Medulla oblongata (tissue), 1 donor: ENCODE measurements around the gene EWSR1.

Experiments
- DNase-seq: peaks from one replicate; pipeline ENCODE4 v3.0.0-alpha.2; 2015; ENCODE audit errors: extremely low spot score

The EWSR1 gene

GRCh38 chr22:29251265-29251664 lies 16.8 kb upstream of the EWSR1 start:
- no peak for DNase-seq

DNA sequence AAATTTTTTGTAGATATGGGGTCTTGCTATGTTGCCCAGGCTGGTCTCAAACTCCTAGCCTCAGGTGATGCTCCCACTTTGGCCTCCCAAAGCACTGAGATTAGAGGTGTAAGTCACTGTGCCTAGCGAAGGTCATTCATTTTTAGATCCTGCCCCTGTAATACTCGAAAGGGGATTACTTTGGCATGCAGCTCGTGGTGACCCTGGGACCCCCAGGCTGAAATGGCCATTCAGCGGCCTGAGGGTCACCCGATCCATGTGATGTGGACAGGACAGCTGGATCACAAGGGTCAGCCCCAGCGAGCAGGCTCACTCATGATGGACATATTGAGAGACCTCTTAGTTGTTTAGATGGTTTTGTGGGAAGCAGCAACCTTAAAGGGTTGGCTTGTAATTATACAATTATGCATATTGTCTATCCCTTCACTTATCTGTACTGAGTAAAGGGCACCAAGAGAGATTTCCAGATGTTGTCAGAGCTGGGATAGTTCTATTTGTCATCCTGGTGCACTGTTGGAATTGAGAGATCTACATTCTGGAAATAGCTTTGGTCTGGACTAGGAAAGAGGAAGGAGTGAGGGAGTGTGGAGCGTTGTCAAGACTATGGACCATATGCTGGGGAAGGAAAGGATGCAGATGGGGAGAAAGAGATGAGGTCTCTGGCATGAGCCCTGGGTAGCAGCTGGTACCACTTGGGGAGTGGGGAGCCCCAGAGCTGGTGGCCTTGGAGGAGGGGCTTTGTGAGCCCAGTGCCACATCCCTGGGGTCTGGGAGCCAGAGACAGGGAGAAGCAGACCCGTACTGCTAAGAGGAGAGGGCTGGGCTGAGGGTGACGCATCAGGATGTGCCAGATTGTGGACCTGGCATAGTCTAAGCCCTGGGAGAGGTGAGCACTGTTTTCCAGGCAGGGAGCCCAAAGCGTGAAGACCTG lies 15.8 kb upstream of the EWSR1 start:
- DNase-seq = no peak

DNA sequence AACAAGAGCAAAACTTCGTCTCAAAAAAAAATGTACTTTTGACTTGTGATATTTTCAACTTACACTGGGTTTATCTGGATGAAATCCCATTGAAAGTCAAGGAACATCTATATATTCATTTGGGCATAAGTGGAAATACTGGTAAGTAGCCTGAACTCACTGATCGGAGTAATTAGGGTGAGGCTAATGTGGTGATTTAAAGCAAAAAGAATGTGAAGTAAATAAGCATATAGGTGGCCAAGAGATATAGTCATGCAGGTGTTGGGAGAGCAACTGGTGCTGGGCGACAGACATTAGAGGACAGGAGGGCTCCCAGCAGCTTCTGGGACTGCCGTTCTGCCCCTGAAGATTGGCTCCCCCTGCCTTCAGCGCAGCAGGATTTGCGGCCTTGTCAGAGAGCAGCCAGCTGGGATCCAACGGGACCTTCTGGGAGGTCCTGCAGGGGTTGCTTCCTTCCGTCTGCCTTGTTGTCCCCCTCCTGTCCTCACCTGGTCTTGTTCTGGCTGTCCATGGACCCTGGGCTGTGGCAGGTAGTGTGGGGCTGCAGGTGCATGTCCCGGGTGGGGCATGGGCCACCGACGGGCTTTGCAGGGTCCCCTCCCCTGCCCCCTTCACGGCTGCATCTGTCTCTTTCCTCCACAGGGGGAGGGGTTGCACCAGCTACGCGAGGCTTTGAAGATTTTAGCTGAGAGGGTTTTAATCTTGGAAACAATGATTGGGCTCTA lies 14.3 kb upstream of the EWSR1 start:
- DNase-seq = no peak

DNA sequence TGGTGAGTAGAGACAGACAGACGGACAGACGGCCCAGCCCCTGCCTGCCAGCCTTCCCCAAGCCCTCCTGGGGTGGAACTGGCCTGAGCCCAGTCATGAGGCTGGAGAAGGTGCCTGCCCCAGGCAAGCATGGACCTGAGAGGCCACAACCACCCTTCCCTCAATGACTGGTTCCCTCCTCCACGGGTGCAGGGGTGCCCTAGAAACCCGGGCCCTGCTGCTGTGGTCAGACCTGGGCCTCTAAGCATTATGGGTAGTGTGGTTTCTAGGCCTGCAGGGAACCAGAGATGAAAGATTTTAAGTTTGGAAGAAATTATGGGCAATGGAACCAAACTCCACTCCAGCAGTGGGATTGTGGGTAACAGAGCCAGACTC lies 13.8 kb upstream of the EWSR1 start:
- DNase-seq = no peak

GRCh38 chr22:29255064-29255621 lies 12.9 kb upstream of the EWSR1 start:
- DNase-seq = no peak

GRCh38 chr22:29256606-29257325 lies 11.3 kb upstream of the EWSR1 start:
- no peak for DNase-seq

DNA sequence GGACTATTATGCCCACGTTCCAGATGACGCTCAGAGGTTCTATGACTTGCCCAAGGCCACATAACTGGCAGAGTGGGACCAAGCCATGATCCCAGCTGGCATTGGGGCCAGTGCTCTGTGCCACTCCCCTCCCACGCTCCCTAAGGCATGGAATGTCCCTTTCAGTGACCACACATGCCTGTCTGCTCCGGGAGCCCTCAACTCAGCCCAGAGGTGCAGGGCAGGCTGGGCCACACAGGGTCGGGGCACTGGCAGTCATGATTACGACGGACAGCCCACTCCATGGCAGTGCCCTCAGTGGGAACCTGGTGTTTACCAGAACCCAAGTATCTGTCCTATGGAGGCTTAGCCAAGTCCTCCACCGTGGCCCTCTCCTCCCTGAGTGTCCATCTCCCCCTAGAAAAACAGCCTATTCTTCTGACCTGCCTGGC lies 10.3 kb upstream of the EWSR1 start:
- DNase-seq = no peak

DNA sequence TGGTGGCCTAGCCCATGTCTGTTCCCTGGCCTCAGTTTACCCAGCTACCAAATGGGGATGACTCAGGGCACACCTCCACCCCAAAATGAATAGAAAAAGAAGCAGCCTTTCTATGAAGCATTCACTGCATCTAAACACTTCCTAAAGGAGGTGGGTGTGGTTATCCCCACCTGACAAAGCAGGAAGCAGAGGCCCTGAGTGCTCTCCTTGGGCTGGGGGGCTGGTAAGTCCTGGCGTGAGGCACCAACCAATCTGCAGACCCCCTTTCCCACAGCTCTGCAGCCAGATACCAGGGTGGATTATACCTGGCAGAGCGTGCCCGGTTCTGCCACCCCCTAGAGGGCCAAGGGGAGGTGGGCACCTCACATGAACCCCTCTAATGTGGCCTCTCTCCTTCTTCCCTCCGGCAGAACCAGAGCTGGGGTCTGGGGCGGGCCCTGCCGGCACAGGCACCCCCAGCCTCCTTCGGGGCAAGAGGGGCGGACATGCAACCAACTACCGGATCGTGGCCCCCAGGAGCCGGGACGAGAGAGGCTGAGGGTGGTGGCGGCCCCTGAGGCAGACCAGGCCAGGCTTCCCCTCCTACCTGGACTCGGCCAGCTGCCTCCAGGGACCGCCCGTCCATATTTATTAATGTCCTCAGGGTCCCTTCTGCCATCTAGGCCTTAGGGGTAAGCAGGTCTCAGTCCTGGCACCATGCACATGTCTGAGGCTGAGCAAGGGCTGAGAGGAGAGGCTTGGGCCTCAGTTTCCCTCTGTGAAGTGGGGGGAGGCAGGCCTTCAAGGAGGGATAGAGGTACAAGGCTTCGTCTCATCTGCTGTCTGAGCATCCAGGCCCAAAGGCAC lies 9.4 kb upstream of the EWSR1 start:
- DNase-seq = no peak

DNA sequence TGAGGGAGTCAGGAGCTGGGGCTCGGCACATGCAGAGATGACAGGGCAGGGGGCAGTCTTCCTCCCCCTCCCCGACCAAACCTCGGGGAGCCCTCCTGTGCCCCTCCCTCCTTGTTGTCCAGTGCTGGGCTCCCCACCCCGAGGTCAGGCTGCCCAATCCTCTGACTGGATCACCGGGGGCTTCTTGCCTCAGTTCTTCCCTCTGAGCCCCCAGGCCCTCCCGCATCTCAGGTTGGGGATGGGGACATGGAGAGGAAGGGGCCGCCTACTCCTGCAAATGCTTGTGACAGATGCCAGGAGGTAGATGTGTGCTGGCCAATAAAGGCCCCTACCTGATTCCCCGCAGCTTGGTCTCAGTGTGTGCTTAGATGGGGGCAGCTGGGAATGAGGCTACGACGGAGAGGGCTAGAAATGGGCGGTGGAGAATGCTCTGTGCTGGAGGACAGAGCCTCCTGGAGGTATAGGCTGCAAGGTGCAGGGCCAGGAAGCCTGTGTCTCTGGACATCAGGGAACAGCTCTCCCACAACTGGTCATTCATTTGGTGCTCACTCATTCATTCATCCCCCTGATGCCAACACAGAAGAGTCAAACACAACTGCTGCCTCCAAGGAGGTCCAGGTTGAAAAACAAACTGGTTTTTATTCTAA lies 8.7 kb upstream of the EWSR1 start:
- DNase-seq = no peak

DNA sequence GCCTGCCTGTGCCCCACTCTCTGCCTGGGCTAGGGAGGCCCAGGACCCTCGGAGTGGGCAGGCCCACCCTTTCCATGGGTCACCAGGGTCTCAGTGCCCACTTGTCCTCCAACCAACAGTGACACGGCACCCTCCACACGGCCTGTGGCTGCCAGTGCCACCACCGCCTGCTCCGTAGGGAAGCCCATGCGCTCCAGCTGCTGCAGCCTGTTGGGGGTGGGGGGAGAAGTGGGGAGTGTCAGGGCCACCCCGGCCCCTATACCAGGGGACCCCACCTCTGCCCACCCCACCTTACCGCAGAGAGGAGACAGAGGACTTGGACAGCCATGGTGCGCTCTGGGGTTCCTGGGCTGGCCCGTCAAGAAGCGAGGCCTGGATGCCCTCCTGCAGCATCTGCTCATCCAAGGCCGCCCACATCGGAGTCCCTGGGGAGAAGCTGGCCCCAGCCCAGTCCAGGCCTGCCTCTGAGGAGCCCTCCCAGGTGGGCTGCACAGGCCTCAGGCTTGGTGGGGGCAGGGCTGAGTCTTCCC lies 8.0 kb upstream of the EWSR1 start:
- DNase-seq = no peak

GRCh38 chr22:29260601-29261315 lies 7.3 kb upstream of the EWSR1 start:
- no peak for DNase-seq

GRCh38 chr22:29263791-29264276 lies 4.2 kb upstream of the EWSR1 start:
- no peak for DNase-seq

- no peak for DNase-seq
These were observed 2.8 kb upstream of the EWSR1 start for GRCh38 chr22:29265305-29265704.

DNA sequence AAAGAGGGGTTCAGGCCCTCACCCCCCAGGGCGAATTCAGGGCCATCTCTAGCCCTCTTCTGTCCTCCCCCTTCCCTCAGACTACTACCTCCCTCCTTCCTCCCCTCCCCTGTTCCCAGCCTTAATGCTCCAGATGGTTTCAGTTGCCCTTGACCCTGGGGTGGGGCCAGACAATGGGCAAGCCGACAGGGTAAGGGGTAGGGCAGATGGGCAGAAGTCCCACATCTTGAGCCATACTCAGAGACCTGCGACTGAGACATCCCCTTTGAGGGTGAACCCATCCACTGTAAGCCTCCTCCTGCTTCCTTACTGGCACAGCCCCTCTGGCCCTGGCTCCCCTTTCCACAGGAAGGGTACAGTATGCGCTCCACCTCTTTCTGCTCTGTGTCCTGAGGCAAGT lies 2.1 kb upstream of the EWSR1 start:
- no peak for DNase-seq

DNA sequence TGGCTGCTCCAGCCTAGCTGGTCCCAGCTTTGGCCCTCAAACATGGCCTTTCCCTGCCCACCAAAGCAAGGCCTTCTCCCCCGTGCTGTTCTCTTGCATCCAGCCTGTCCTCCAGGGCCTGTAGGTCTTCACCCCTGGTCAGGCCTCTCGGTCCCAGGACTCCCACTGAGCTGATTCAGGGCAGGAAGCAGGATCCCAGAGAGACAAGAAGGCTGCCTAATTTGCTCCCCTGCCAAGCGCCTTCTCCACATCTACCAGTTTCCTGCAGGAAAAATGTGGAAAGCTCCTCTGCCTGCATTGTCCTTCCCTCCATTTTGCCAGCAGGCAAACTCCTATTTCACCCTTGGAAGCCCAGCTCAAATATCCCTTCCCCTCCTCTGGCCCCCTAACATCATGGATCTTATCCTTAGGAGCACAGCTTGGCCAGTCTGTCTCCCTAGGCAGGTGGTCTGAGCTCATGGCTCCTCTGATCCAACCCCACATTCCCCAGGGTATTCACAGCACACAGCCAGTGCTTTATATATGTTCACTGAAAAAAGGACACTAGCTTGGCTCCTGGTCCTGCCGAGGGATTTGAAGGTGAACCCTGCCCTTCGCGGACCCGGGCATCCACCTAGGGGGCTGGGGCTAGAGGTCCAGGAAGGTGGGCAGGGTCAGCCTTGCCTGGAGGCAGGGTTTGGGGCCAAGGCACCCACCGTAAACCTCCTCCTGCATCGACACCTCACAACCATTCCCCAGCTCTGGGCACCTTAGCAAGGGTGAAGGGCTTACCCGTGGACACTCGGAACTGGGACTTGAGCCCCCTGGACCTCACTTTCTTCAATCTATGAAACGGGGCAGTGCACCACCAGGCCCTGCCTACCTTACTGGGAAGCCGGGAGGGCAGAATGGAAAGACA lies 1.3 kb upstream of the EWSR1 start:
- peak; percentile 21 for DNase-seq

- no peak for DNase-seq
These were observed 608 bp upstream of the EWSR1 start for GRCh38 chr22:29267462-29267857.

DNA sequence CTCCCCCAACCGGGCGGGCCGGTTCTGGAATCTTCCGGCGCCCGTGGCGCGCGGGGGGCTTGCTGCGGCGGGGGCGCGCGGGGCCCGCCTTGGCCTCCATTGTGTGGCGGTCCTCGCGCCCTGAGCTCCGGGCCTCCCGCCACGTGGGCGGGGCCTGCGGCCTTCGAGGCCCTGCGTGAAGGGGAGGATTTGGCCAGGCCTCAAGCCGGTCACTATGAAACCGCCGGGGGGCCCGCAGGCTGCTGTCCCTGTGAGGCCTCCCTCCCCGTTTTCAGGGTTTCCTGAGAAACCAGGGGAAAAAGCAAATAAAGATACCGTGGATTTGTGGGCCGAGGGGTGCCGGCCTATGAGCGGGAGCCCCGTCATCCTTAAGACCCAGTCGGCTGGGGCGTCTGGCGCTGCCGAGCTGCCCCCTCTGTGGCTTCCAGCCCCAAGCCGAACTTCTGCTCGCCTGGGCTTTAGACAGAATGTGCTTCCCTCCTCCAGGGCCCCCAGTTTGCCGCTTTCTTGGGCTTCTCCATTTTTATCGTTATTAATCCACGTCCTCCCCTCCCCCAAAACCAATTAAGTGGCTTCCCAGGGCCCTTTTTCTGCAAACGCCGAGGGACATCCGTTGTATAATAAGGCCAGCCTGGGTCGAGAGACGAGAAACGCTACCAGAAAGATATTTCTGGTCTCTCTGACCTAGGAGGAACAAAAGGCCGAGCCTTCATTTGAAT lies 602 bp downstream of the EWSR1 start:
- peak; percentile 79 for DNase-seq

DNA sequence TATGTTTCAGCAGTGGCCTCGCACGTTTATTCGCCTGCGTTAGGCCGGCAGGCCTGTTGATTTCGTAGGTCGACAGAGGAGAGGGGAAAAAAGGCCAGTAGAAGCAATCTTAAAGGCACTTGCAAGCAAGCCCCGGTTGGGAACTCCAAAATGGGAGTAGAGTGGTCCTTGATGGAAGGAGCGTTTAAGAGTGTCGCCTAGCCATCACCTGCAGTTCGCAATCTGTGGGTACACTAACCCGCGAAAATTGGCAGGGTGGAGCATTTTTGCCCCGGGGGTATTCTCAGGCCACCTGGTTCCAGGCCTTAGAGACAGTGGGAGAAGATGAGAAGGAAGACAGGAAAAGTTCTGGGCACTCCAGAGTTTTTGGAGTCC lies 1.1 kb downstream of the EWSR1 start:
- DNase-seq = no peak
